Tibial nerve (tissue), 4 donors: ENCODE results near the gene GRB2.

ENCODE experiments used
- CTCF ChIP-seq, 5 experiments: fragments of 200-600 bp in 3 of 5; fragments of 450-650 bp in 2 of 5; sonication (generic) in 3 of 5; IDR thresholded peaks; one replicate each; pipeline ENCODE4 v1.5.1; 2016 to 2019; ENCODE audit warnings: antibody characterized with exemption in 5 of 5, mild to moderate bottlenecking in 3 of 5, moderate library complexity in 2 of 5
- EP300 ChIP-seq, 2 donors: sonication (generic); formaldehyde crosslinking; IDR thresholded peaks; one replicate each; pipeline ENCODE4 v1.6.1; 2017; ENCODE audit warnings: antibody characterized with exemption in 2 of 2, mild to moderate bottlenecking in 1 of 2
- POLR2A ChIP-seq, 2 donors: fragments of 450-650 bp; IDR thresholded peaks; one replicate each; pipeline ENCODE4 v1.6.1; 2017; ENCODE audit warnings: antibody characterized with exemption in 2 of 2, mild to moderate bottlenecking in 2 of 2, moderate library complexity in 2 of 2

- TF ChIP-seq CTCF (IDR thresholded peaks at IDR 0.05): no peak
- TF ChIP-seq EP300 (IDR thresholded peaks at IDR 0.05): no peak
- no peak for TF ChIP-seq POLR2A (IDR thresholded peaks at IDR 0.05)
These were observed 58.6 kb downstream of the GRB2 start for GRCh38 chr17:75346906-75347305.
